HG02852 (cell line): Measurements from ENCODE around the gene HSPA12A.
A peak's percentile ranks its signal among the peaks of the same experiment; 100 is the strongest.

Experiments
- ATAC-seq: cut with Tn5 transposase; IDR thresholded peaks from one replicate; pipeline ENCODE4 v1.9.1; 2021; ENCODE audit warnings: mild to moderate bottlenecking, moderate library complexity; ENCODE audit not compliant: unreplicated experiment

Gene HSPA12A

GRCh38 chr10:116744163-116744753 is 1.9 kb upstream of the HSPA12A start:
- no peak for ATAC-seq

GRCh38 chr10:116743266-116744064 is 1.1 kb upstream of the HSPA12A start:
- no peak for ATAC-seq

GRCh38 chr10:116741391-116742351 is 695 bp downstream of the HSPA12A start:
- ATAC-seq = peak; percentile 13

DNA sequence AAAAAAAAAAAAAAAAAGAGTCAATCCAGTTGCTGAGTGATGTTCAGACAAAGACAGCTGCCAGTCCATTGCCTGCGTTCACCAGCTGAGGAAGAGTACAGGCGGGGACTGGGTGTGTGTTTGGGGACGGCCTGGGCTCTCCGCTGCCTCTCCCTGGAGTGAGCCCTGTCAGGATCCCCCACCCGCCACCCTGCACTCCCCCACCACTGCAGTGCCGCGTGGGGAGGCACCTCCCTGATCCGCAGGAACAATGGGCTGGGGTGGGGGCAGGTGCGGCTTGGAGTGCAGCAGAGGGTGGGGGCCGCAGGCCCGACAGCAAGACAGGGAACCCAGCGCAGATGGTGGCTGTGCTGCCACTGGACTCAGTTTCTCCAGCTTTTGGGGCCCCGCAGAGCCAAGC is 1.4 kb downstream of the HSPA12A start:
- ATAC-seq = no peak

DNA sequence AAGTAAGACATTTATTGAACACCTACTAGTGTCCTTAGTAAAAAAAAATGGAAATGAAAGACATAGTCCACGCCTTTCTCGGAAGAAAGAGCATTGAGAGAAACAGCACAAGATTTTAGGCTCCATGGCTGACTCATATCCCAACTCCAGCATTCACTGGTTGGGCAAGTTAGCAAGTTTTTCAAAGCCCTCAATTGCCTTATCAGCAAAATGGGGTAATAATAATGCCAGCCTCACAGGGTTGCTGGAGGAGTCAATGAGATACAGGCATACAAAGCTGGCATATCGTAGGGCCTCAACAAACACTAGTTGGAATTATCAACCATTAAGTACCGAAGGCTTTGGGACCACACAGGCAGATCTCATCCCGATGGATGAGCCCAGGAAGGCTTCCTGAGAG is 4.0 kb downstream of the HSPA12A start:
- ATAC-seq = no peak

DNA sequence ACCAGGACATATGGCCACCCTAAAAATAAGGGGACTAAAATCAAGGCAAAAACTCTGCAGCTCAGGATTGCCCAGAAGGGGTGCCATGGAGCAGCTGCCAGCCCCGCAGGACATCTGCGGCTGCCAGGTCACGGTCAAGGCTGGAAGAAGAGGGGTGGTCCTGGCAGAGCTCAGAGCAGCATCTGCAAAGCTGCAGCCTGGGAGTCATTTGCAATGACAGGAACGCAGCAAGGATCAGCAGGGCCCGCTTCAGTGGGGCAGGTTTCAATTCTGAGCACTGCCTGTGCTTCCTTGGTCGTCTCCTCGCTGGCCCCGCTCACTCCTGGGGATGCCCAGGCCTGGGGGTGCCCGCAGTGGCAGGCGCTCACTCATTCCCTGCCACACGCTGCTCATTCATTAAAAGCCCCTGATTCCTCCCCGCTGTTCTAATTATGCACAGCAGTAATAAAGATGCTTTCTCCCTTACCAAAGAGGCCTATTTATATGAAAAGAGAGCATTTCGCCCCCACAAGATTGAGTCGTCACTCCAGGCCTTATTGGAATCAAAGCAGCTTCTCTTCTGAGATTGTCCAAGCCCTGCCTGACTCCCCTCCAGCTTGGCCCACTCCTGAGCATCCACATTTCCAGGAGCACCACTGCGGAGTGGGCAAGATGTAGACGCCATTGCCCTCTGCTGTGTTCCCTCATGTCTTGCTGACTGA is 4.6 kb downstream of the HSPA12A start:
- no peak for ATAC-seq

DNA sequence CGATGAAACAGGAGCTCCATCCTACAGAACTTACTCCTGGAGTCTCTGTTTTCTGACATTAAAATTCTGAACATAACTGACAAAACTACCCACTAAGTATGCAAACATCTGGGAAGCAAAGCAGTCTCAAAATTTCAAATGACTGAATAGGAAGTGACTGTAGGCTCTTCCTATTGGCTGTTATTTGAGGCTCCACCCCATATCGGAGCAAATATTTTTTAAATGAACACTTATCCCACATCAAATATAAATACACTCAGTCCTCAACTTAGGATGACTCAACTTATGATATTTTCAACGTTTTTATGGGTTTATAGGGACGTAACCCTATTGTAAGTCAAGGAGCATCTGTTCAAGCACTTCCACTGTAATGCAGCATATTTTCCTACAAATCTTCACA is 8.8 kb downstream of the HSPA12A start:
- ATAC-seq = no peak

- ATAC-seq = no peak
Observed at GRCh38 chr10:116732573-116732972, 9.8 kb downstream of the HSPA12A start.

DNA sequence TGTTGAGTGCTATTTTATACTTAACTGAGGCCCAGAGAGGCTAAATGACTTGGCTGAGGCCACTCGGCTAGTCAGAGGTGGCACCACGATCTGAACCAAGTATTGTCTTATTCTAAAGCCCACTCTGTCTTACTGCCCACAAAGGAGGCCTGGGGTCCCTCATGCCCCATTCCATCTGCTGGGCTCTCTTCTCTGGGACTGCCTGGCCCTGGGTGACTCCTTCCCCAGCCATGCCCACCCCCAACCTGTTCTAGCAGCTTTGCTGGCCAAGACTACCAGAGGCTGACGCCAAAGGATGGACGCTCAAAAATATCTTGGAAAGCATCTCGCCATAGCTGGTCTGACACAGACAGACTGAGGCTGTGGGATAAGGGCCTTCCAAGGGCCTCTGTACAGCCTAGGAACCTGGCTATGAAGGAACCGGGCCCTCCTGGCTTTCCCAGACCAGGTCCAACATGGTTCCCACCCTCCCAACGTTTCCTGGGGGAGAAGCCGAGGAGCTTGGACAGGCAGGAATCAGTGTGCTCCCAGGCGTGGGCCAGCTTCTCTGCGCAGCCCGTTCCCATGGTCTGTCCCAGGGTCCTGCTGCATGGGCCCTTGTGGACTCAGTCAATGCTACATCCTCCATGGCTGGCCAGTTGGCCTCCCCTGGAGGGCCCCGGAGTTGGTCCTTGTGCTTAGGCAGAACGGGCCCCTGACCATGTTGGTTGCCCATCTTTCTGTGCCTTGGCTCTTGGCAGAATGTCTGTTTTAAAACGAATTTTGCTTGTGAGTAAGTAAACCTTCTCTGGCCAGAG is 11.7 kb downstream of the HSPA12A start:
- no peak for ATAC-seq

- no peak for ATAC-seq
Observed at GRCh38 chr10:116729243-116729642, 13.1 kb downstream of the HSPA12A start.

DNA sequence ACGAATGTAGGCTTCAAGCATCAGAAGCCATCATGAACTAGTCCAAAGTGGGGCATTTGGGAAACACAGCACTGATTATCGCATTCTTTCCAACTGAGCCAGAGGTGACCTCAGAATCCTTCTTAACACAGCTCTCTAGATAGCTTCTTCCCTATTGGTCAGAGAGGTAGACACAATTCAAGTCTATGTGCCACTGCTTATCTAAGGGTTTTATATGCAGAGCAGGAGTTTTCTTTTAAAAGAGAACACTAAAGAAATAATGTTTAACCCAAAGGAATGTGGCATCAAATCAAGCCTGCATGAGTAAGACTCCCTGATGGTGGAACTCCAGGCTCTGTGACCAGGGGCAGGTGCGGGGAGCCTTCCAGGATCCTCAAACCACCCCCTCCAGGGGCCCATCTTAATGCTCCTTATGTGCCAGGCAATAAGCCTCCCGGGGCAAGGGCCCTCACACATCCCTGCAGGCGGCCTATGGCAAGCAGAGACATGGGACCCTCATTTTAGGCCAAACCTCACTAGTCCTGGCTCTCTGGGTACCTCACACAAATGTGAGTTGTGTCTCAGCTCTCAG is 13.8 kb downstream of the HSPA12A start:
- ATAC-seq = no peak

DNA sequence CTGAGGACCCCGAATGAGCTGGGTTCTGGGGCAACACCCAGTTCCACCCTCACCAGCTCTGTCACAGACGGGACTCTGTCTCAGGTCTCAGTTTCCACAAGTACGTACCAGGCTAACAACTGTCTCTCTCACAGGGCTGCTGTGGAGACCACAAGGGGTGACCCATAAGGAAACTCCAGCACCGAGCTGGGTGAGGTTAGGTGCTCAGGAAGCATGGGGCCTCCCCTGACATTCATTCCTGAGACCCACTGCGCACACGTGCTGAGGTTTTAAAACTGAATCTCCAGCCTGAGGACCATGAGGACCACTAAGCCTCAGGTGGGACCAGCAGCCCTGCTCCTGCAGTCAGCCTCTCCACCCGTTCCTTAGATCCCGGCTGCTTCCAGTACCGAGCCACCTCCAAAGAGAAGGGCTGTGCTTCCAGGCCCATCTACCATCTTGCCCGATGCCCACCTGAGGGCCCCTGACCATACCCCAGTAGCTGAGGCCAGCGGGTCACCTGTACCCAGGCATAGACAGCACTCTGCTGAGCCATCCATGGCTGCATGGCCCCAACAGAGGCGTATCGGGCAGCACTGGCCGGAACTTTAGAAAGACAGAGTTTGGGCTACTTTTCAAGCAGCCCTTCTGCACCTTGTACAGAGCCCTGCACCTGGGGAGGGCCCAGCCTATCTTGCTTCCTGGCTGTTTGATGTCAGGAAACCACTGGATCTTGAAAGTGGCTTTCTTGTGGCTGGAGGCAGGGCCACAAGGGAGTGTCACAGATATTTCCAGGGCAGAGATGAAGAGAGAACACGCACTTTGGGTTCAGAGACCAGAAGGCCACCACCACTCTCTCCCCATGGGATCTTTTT is 18.7 kb downstream of the HSPA12A start:
- no peak for ATAC-seq

DNA sequence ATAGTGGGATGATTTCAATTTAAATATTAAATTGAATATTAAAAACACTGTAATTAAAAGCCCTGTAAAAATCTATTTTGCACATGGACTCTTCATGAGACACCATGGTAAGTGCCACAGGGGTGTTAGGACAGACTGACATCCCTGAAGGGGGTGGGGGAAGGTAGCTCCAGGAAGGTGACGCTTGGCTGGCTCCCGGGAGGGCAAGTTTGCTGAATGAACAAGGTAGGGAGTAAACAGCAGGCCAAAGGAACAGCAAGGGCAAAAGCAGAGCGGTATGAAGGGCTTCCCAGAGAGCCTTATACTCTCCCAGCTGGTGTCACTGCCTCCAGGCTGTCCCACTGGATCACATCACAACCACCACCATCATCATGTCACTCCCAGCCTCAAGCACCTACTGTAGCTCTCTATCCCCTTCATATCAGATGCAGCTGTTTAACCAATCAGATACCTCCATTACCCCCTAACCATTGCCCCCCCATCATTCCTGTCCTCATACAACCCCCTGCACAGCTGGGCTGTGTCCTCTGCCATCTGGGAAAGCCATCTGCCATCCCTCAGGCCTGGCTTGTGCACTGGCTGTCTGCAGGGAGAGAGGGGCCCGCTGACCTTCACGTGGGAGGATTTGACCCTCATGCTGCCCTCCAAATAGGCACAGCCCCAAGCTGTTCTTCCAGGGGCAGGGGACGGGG is 19.5 kb downstream of the HSPA12A start:
- ATAC-seq = no peak

- no peak for ATAC-seq
Observed at GRCh38 chr10:116721547-116722392, 20.6 kb downstream of the HSPA12A start.

DNA sequence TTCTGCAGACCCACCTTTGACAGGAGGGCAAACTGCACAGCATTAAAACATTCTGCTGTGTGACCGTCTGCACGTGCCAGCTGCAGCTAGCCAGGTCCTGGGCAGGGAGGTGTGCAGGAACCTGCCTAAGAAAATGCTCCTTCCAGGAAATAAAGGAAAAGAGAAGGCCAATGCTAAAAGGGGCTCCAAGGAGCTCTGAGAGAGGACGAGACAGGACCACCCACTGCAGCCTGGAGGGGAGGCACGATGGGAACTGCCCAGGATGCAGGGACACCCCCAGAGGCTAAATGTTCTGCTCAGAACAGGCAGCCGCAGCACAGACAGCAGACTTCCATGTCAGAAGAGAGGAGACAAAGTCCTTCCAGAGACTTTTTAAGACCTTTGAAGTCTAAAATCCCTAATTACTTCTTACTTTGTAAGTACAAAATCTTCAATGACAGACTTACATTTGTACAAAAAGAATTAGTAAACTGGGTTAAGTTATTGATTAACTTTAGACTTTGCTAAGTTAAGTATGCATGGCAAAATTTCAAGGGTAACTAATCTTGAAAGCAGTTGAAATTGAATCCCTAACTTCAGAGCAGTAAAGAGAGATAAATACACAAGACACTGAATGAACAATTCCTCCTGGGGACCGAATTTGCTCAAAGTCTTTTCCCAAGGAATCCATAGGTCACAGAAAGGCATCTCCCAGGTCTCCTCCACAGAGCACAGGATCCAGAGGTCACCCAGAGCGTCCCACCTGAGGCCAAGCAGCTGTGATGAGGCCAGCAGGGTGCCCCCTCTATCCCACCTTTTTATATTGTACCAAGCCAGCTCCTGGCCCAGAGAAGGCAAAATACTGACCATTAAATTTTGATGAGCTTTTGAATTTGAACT is 21.5 kb downstream of the HSPA12A start:
- ATAC-seq = no peak

DNA sequence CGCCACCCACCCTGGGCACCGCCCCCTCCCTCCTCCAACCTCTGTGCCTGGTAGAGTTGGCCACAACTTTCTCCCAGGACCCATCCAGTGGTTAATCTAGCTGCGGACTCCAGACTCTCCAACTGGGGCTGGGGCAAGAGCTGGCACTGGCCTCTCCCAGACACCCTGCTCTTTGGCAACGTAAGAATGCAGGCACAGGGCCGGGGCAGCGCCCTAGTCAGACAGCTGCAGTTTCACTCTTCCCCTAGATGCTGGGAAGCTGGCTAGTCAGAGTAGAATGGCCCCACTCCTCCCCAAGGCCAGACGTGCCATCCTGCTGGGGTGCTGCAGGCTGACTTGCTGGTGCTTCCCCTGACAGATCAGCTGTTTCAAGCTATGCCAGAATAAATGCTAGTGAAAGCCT is 22.1 kb downstream of the HSPA12A start:
- ATAC-seq = no peak
